ENCODE data around the gene MRAP2.
"Not testable (repeated sequence)": the region's sequence is repeated elsewhere in the genome, so short reads cannot be mapped to it uniquely, and the experiment has no call there.

Gene MRAP2

DNA sequence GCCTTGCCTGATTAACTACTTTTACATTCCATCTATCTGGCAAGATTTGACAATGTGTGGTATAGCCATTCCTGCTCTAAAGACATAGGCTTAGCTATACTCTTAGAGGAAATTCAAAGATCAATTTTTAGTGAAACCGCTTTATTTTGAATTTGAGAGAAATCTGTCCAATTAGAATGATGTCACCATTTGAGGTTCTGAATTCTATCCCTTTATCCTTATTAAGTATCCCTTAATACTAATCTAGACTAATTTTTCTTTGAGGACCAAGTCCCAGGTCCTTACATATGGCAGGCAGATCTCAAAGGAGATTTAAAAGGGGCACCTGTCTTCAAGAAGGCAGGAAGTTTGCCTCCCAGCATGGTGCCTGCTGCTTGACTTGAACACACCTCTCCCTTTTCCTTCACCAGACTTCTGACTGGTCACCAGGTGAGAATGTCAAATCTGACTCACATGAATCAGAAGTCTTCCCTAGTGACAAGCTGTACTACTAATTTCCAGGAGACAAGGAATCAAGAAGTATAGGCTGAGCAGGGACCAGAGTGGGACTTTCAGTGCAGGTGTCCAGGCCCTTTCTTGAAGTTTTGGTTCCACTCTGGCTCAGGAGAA lies 15.0 kb upstream of the MRAP2 start:
- peaks cover 27% of the 10 kb centered on the region for H3K27me3 Mint-ChIP-seq

GRCh38 chr6:84019141-84019841 lies 14.3 kb upstream of the MRAP2 start:
- Mint-ChIP-seq H3K27ac (no peak overlapping the region), H3K9me3 (no peaks in the 10 kb centered on the region), H3K36me3 (ENCODE audit: low read depth) (no peaks in the 10 kb centered on the region), H3K4me3 (no peak overlapping the region), H3K4me1 (ENCODE audit: low read depth) (no peaks in the 10 kb centered on the region), H3K27me3 (peaks cover 25% of the 10 kb centered on the region)
- no peak for DNase-seq

More for the DNA sequence above, 15.0 kb upstream of the MRAP2 start:
- no peaks in the 10 kb centered on the region for H3K4me1 Mint-ChIP-seq (ENCODE audit: low read depth)
- no peak for DNase-seq
- no peak overlapping the region for H3K4me3 Mint-ChIP-seq
- no peaks in the 10 kb centered on the region for H3K9me3 Mint-ChIP-seq
- H3K27ac Mint-ChIP-seq: no peak overlapping the region
- H3K36me3 Mint-ChIP-seq (ENCODE audit: low read depth): no peaks in the 10 kb centered on the region

DNA sequence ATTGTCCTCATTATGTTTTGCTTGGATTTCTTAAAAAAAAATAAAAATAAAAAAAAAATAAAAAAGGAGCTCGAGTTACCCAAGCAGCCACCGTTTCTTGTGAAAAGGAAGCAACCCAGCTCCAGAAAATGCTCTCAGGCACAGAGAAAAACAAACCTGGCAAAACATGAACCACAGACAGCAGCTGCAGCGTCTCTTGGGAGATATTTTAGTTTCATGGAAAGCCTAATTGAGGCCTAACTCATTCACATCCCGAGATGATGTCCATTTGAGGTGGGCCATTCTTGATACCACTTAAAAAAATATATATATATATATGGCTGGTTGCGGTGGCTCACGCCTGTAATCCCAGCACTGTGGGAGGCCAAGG lies 13.7 kb upstream of the MRAP2 start:
- no peaks in the 10 kb centered on the region for H3K4me1 Mint-ChIP-seq (ENCODE audit: low read depth)
- H3K4me3 Mint-ChIP-seq: no peak overlapping the region
- no peak overlapping the region for H3K27ac Mint-ChIP-seq
- peaks cover 25% of the 10 kb centered on the region for H3K27me3 Mint-ChIP-seq
- no peaks in the 10 kb centered on the region for H3K9me3 Mint-ChIP-seq
- H3K36me3 Mint-ChIP-seq (ENCODE audit: low read depth): no peaks in the 10 kb centered on the region
- no peak for DNase-seq

GRCh38 chr6:84021625-84022024 lies 11.9 kb upstream of the MRAP2 start:
- no peaks in the 10 kb centered on the region for H3K36me3 Mint-ChIP-seq (ENCODE audit: low read depth)
- no peak overlapping the region for H3K4me3 Mint-ChIP-seq
- H3K9me3 Mint-ChIP-seq: peaks cover 4% of the 10 kb centered on the region
- H3K27ac Mint-ChIP-seq: no peak overlapping the region
- DNase-seq: no peak
- peaks cover 21% of the 10 kb centered on the region for H3K27me3 Mint-ChIP-seq
- no peaks in the 10 kb centered on the region for H3K4me1 Mint-ChIP-seq (ENCODE audit: low read depth)

- Mint-ChIP-seq H3K36me3 (ENCODE audit: low read depth) (no peaks in the 10 kb centered on the region), H3K9me3 (peaks cover 4% of the 10 kb centered on the region), H3K27ac (no peak overlapping the region), H3K27me3 (peaks cover 10% of the 10 kb centered on the region), H3K4me1 (ENCODE audit: low read depth) (no peaks in the 10 kb centered on the region), H3K4me3 (no peak overlapping the region)
- DNase-seq: no peak
Observed at GRCh38 chr6:84026721-84027164, 6.8 kb upstream of the MRAP2 start.

DNA sequence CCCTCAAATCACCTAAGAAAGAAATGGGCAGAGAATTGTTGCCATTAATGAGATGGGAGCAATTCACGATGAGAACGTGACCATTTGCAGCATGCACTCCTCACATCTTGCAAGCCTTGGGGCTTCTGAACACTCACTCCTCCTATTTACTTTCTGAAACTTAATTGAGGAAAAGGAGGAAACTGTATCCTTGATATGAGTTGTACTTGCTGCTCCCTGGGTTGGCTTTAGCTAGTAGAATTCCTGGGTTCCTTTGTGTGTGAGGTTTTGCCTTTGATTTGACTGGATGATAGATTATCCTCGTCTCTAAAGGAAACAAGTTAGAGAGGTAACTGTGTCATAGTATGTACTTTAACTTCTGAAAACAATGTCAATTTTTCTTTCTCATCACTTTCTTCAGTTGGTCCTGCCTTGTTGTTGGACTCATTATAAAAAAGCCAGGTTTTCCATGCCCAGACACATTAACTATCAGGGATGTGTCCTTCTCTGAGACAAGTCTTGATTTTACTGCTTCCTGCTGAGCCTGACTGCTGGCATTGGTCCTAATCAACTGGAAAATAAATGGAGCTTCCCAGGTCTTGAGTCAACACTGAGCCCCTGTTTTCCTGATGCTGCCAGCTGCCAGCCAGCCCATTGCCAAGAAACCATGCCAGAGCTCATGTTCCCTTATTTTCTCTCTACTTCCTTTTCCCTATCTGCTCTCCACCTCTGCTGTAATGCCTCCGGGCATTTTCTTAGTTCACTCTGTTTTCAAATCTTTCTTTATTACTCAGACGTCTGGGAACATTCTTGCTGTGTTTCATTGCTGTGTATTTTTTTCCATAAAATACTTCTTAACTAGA lies 6.0 kb upstream of the MRAP2 start:
- H3K4me3 Mint-ChIP-seq: no peak overlapping the region
- H3K27me3 Mint-ChIP-seq: peaks cover 18% of the 10 kb centered on the region
- H3K27ac Mint-ChIP-seq: no peak overlapping the region
- no peak for DNase-seq
- no peaks in the 10 kb centered on the region for H3K4me1 Mint-ChIP-seq (ENCODE audit: low read depth)
- no peaks in the 10 kb centered on the region for H3K36me3 Mint-ChIP-seq (ENCODE audit: low read depth)
- H3K9me3 Mint-ChIP-seq: peaks cover 4% of the 10 kb centered on the region

DNA sequence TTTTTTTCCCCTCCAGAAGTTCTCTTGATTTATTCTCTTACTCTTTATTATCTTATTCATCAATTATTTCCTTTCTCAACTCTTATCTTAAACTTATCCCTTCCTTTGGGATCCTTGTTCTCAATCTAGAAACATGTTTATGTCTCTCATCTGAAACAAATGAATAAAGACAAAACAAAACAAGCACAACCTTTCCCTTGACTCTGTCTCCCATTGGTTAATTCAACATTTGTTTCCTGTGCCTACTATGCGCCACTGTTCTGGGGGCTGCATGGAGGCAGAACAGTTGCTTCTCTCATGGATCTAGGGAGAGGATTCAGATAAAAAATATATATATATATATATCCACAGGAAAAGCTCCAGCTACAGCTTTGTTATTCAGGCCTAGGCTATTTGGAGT lies 5.2 kb upstream of the MRAP2 start:
- H3K27ac Mint-ChIP-seq: no peak overlapping the region
- H3K36me3 Mint-ChIP-seq (ENCODE audit: low read depth): no peaks in the 10 kb centered on the region
- H3K4me3 Mint-ChIP-seq: no peak overlapping the region
- H3K9me3 Mint-ChIP-seq: peaks cover 4% of the 10 kb centered on the region
- peaks cover 4% of the 10 kb centered on the region for H3K4me1 Mint-ChIP-seq (ENCODE audit: low read depth)
- peaks cover 26% of the 10 kb centered on the region for H3K27me3 Mint-ChIP-seq
- no peak for DNase-seq

DNA sequence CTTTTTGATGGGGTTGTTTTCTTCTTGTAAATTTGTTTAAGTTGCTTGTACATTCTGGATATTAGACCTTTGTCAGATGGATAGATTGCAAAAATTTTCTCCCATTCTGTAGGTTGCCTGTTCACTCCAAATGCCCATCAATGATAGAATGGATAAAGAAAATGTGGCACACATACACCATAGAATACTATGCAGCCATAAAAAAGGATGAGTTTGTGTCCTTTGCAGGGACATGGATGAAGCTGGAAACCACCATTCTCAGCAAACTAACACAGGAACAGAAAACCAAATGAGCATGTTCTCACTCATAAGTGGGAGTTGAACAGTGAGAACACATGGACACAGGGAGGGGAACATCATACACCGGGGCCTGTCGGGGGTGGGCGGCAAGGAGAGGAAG lies 1.6 kb upstream of the MRAP2 start:
- not testable (repeated sequence) for H3K36me3 Mint-ChIP-seq (ENCODE audit: low read depth); H3K4me1 Mint-ChIP-seq (ENCODE audit: low read depth); DNase-seq; H3K27ac Mint-ChIP-seq; H3K9me3 Mint-ChIP-seq; H3K4me3 Mint-ChIP-seq
- H3K27me3 Mint-ChIP-seq: peaks cover 50% of the 10 kb centered on the region

DNA sequence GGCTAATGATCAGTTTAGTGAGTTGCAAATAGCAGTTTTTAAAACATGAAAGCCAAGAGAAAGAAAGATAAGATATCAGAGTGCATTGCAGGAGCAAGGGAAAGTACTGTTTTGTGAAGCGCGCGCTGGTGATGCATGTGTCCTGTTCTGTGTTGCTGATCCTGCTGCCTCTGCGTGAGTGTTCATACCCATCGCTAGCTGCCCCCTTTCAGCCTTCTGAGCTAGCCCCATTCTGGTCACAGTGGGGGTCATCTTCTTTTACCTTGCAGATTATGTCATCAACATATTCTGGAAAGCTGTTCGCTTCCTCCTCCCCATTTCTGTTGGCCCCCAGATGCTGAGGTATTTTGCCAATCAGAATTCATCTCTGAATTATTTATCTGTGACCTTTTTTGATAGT lies 1.9 kb downstream of the MRAP2 start:
- Mint-ChIP-seq H3K27me3 (peaks cover 55% of the 10 kb centered on the region), H3K4me3 (no peak overlapping the region), H3K27ac (no peak overlapping the region), H3K36me3 (ENCODE audit: low read depth) (no peaks in the 10 kb centered on the region), H3K9me3 (no peaks in the 10 kb centered on the region), H3K4me1 (ENCODE audit: low read depth) (peaks cover 10% of the 10 kb centered on the region)
- DNase-seq: no peak

DNA sequence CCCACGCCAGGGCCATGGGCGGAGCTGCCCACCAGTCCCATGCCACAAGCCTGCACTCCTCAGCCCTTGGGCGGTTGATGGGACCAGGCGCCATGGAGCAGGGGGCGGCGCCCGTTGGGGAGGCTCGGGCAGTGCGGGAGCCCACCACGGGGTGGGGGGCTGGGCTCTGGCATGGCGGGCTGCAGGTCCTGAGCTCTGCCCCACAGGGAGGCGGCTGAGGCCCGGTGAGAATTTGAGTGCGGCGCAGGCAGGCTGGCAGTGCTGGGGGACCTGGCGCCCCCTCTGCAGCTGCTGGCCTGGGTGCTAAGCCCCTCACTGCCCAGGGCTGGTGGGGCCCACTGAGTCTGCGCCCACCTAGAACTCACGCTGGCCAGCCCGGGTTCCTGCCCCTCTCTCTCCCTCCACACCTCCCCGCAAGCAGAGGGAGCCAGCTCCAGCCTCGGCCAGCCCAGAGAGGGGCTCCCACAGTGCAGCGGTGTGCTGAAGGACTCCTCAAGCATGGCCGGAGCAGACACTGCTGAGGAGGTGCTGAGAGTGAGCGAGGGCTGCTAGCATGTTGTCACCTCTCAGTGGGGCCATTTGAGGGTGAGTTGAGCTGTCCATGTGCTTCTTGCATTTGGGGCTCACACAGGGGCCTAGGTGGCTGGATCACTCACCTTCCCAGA lies 4.0 kb downstream of the MRAP2 start:
- Mint-ChIP-seq H3K27ac (no peak overlapping the region), H3K36me3 (ENCODE audit: low read depth) (no peaks in the 10 kb centered on the region), H3K4me3 (no peak overlapping the region), H3K4me1 (ENCODE audit: low read depth) (peaks cover 10% of the 10 kb centered on the region), H3K27me3 (peaks cover 50% of the 10 kb centered on the region), H3K9me3 (no peaks in the 10 kb centered on the region)
- DNase-seq: no peak

DNA sequence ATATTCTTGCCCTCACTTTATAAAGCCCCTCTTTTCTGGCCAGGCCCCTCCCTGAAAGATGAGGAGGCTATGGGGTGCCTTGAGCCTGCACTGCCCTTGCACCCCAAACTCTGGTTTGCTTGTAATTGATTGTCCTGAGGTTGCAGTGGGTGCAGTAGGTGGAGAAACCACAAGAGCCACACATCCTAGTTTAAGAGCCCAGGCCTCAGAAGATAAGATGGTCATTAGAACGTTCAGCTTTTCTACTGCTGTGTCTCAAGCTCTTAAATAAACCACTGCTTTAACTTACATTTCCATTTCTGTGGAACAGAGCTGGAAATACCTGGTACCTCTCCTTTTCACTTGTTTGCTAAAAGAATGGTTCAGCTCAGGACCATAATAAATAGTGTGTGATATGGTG lies 9.0 kb downstream of the MRAP2 start:
- no peaks in the 10 kb centered on the region for H3K36me3 Mint-ChIP-seq (ENCODE audit: low read depth)
- no peak for DNase-seq

GRCh38 chr6:84043555-84043954 lies 10.0 kb downstream of the MRAP2 start:
- no peak overlapping the region for H3K4me3 Mint-ChIP-seq
- H3K4me1 Mint-ChIP-seq (ENCODE audit: low read depth): no peaks in the 10 kb centered on the region
- H3K27me3 Mint-ChIP-seq: peaks cover 19% of the 10 kb centered on the region
- H3K27ac Mint-ChIP-seq: no peak overlapping the region
- H3K9me3 Mint-ChIP-seq: no peaks in the 10 kb centered on the region
- H3K36me3 Mint-ChIP-seq (ENCODE audit: low read depth): no peaks in the 10 kb centered on the region
- DNase-seq: no peak

More for the DNA sequence above, 9.0 kb downstream of the MRAP2 start:
- no peak overlapping the region for H3K27ac Mint-ChIP-seq
- no peak overlapping the region for H3K4me3 Mint-ChIP-seq
- peaks cover 19% of the 10 kb centered on the region for H3K27me3 Mint-ChIP-seq
- no peaks in the 10 kb centered on the region for H3K4me1 Mint-ChIP-seq (ENCODE audit: low read depth)
- no peaks in the 10 kb centered on the region for H3K9me3 Mint-ChIP-seq

DNA sequence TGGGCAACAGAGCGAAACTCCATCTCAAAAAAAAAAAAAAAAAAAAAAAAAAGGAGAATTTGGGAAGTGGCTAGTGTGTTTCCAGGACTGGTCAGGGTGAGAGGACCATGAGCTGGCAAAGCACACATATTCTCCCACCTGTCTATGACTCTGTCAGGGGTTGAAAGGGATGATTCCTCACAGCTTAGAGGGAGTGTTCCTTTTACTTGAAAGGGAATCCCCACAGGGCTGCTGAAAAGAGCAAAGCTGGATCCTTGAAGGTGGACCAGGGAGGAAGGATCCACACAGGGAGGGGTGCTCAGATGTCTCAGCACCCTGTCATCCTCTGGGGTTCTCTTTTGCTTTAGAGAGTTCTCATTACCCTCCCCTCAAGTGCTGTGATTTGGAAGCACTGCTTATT lies 13.2 kb downstream of the MRAP2 start:
- no peaks in the 10 kb centered on the region for H3K4me1 Mint-ChIP-seq (ENCODE audit: low read depth)
- no peak for DNase-seq
- no peak overlapping the region for H3K27ac Mint-ChIP-seq
- no peaks in the 10 kb centered on the region for H3K36me3 Mint-ChIP-seq (ENCODE audit: low read depth)
- H3K4me3 Mint-ChIP-seq: no peak overlapping the region
- no peaks in the 10 kb centered on the region for H3K9me3 Mint-ChIP-seq
- H3K27me3 Mint-ChIP-seq: peaks cover 18% of the 10 kb centered on the region

DNA sequence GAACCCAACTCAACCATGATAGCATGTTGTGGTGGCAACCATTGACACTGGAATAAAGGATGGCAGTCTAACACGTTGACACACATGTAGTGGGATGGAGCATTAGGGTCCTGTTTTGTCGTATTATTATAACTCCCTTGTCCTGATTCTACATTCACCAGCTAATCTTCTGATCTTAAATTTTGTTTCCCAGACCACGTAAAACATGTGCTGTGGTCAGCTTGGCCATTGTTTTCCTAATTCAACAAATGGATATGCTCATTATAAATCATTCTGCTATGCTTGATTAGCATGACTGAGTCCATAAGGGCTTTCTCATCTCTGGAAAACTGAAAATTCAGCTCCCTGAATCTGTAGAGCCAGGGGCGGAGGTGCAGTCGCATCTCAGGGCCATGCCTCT lies 15.0 kb downstream of the MRAP2 start:
- H3K9me3 Mint-ChIP-seq: no peaks in the 10 kb centered on the region
- H3K4me3 Mint-ChIP-seq: no peak overlapping the region
- H3K27ac Mint-ChIP-seq: no peak overlapping the region
- H3K4me1 Mint-ChIP-seq (ENCODE audit: low read depth): no peaks in the 10 kb centered on the region
- no peaks in the 10 kb centered on the region for H3K36me3 Mint-ChIP-seq (ENCODE audit: low read depth)
- DNase-seq: no peak
- H3K27me3 Mint-ChIP-seq: peaks cover 19% of the 10 kb centered on the region

All from activated T-cell treated with anti-CD3 and anti-CD28 coated beads, Interleukin-2, amount 50 U/mL, for 24 hours (primary cell).